ENCODE results near the gene COX20. TPM values are rescaled to one million over a fixed set of nuclear protein-coding genes. Genes with fewer than 3 reads are reported as not detected.
"Not testable (repeated sequence)": the region's sequence is repeated elsewhere in the genome, so short reads cannot be mapped to it uniquely, and the experiment has no call there.

The COX20 gene
- total and polyA plus RNA-seq, 5 donors, result 57.8 to 121 (median 67.0) TPM

DNA sequence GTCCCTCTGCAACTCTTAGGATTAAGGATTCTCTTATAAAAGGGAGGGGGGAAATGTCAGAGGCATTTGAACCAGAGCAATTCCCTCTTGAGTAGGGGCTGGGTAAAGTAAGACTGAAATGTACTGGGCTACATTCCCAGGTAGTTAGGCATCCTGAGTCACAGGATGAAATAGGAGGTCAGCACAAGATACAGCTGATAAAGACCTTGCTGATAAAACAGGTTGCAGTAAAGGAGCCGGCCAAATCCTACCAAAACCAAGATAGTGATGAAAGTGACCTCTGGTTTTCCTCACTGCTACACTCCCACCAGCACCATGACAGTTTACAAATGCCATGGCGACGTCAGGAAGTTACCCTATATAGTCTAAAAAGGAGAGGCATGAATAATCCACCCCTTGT lies 14.3 kb upstream of the COX20 start:
- intact Hi-C loops (cut with DNase I), result no loop called here
- no peaks in the 10 kb centered on the region for H3K9me3 ChIP-seq (ENCODE audit: control insufficient read depth, low read length)
- H3K27ac ChIP-seq (ENCODE audit: low read length), result no peak overlapping the region
- no peak overlapping the region for H3K4me3 ChIP-seq (ENCODE audit: low read length)
- H3K4me1 ChIP-seq (ENCODE audit: control insufficient read depth, insufficient read depth, low read length), result no peaks in the 10 kb centered on the region
- ATAC-seq (no peak), DNase-seq (no peak)
- WGBS, result 51% methylated on average over 3 of the region's 3 CpGs
- H3K27me3 ChIP-seq (ENCODE audit: control insufficient read depth, insufficient read depth), result no peaks in the 10 kb centered on the region

- 94% methylated on average over 11 of the region's 11 CpGs for WGBS
- no peaks in the 10 kb centered on the region for H3K4me1 ChIP-seq (ENCODE audit: control insufficient read depth, insufficient read depth, low read length)
- DNase-seq (no peak), ATAC-seq (no peak)
- H3K4me3 ChIP-seq (ENCODE audit: low read length), result no peak overlapping the region
- no peaks in the 10 kb centered on the region for H3K27me3 ChIP-seq (ENCODE audit: control insufficient read depth, insufficient read depth)
- no peaks in the 10 kb centered on the region for H3K9me3 ChIP-seq (ENCODE audit: control insufficient read depth, low read length)
- no peak overlapping the region for H3K27ac ChIP-seq (ENCODE audit: low read length)
- intact Hi-C loops (cut with DNase I), result no loop called here
These were observed 12.6 kb upstream of the COX20 start for GRCh38 chr1:244822878-244823277.

DNA sequence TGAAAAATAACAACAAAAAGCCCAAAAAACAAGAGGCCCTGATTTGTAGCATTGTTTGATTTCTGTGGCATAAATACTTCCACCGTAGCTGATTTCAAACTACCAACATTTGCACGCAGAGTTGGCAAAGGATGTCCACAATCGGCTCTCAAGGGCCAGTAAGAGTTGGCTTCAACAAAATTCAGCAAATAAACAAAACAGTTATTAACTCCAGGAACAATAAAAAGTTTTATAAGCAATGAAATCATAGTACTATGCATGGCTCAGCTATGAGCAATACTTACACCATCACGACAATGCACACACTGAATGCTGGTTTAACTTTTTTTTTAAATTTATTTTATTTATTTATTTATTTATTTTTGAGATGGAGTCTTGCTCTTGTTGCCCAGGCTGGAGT lies 8.7 kb upstream of the COX20 start:
- WGBS, result 93% methylated on average over 4 of the region's 4 CpGs
- Histone ChIP-seq H3K27me3 (ENCODE audit: control insufficient read depth, insufficient read depth) (no peaks in the 10 kb centered on the region), H3K9me3 (ENCODE audit: control insufficient read depth, low read length) (no peaks in the 10 kb centered on the region), H3K27ac (ENCODE audit: low read length) (no peak overlapping the region), H3K4me3 (ENCODE audit: low read length) (no peak overlapping the region), H3K4me1 (ENCODE audit: control insufficient read depth, insufficient read depth, low read length) (no peaks in the 10 kb centered on the region)
- ATAC-seq, result no peak
- intact Hi-C loops (cut with DNase I), result no loop called here
- no peak for DNase-seq

- intact Hi-C loops (cut with DNase I), result loop anchor here in 3 of 4 donors (10.0 kb wide), 2 partner anchors 144 to 214 kb away; no protein-coding TSS in a partner anchor
- H3K4me1 ChIP-seq (ENCODE audit: control insufficient read depth, insufficient read depth, low read length), result no peaks in the 10 kb centered on the region
- DNase-seq, result no peak
- no peak for ATAC-seq
- H3K9me3 ChIP-seq (ENCODE audit: control insufficient read depth, low read length), result no peaks in the 10 kb centered on the region
- no peaks in the 10 kb centered on the region for H3K27me3 ChIP-seq (ENCODE audit: control insufficient read depth, insufficient read depth)
- H3K27ac ChIP-seq (ENCODE audit: low read length), result no peak overlapping the region
- no peak overlapping the region for H3K4me3 ChIP-seq (ENCODE audit: low read length)
- 83% methylated on average over 3 of the region's 3 CpGs for WGBS
These were observed 4.8 kb upstream of the COX20 start for GRCh38 chr1:244830639-244831038.

- H3K27me3 ChIP-seq (ENCODE audit: control insufficient read depth, insufficient read depth); H3K9me3 ChIP-seq (ENCODE audit: control insufficient read depth, low read length); H3K27ac ChIP-seq (ENCODE audit: low read length); H3K4me1 ChIP-seq (ENCODE audit: control insufficient read depth, insufficient read depth, low read length); ATAC-seq: not testable (repeated sequence)
- peak in 1 of 3 donors; percentile 60 for DNase-seq
- peak overlapping the region; percentile 95 for H3K4me3 ChIP-seq (ENCODE audit: low read length)
- WGBS, result 44% methylated on average over 8 of the region's 8 CpGs
- intact Hi-C loops (cut with DNase I), result loop anchor here in 3 of 4 donors (10.0 kb wide), 2 partner anchors 142 to 212 kb away; no protein-coding TSS in a partner anchor
These were observed 2.2 kb upstream of the COX20 start for GRCh38 chr1:244833260-244833659.

DNA sequence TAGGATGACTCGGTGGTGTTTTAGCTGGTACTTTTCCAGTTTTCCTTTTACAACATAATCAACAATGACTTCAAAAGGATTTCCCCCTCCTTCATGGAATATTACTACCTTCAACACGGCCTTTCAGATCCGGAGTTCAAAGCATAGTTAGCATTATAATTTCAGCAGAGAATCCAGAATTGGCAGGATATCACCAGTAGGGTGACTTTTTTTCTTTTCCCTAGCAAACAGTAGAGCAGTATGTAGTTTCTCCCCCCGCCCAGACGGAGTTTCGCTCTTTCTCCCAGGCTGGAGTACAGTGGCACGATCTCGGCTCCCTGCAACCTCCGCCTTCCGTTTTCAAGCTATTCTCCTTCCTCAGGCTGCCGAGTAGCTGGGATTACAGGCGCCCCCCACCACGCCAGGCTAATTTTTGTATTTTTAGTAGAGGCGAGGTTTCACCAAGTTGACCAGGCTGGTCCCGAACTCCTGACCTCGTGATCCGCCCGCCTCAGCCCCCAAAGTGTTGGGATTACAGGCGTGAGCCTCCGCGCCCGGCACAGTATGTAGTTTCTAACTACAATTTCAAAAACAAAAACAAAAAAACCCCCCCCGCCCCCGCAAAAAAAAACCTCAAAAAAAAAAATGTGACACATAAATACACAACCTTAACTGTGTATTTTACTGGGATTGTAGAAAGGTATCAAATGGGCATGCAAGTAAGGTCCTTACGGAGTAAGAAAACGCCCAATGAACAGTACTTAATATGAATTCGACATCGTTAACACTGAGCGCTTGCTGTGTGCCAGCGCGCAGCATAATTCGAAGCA lies 1.5 kb upstream of the COX20 start:
- 2% methylated on average over 32 of the region's 32 CpGs for WGBS
- intact Hi-C loops (cut with DNase I), result loop anchor here in 3 of 4 donors (2.0 to 10.0 kb wide), 3 partner anchors 29 to 211 kb away; no protein-coding TSS in a partner anchor
- ATAC-seq, result peak; percentile 27 to 38
- no peaks in the 10 kb centered on the region for H3K27me3 ChIP-seq (ENCODE audit: control insufficient read depth, insufficient read depth)
- no peaks in the 10 kb centered on the region for H3K4me1 ChIP-seq (ENCODE audit: control insufficient read depth, insufficient read depth, low read length)
- DNase-seq, result peak; percentile 64 to 82 (median 79)
- no peaks in the 10 kb centered on the region for H3K9me3 ChIP-seq (ENCODE audit: control insufficient read depth, low read length)
- H3K27ac ChIP-seq (ENCODE audit: low read length), result peak overlapping the region; percentile 93
- peak overlapping the region; percentile 95 for H3K4me3 ChIP-seq (ENCODE audit: low read length)

DNA sequence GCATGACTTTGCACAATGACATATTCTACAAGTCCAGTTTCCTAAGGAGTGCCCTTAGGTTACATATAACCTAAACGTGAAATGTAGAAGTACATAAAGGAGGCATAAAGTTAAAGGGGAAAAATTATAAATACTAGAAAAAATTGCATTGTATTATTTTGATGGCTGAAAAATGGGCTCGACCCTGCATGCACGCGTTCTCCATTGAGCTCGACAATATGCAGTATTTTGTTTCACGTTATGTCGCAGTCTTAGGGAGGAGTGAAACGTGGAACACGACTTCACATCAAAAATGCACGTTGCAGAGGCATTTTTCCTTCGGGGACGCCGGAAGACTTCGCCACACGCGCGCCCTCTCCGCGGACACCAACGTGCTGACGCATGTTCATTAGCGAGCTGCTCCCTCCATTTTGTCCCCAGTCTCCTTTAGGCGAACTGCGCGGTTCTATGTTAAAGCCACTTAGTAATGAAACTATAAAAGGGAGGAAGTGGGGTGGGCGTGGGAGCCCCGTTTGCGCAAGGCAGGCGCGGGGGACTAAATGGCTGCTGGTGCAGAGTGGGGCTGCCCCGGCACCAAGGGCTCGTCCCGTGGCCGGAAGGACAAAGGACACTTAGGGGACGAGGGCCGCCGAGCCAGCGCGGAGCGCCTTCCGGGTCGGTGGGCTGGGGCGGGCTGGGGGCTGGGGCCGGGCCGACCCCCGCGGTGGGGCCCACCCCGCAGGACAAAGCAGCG lies 749 bp upstream of the COX20 start:
- Histone ChIP-seq H3K4me3 (ENCODE audit: low read length) (peak overlapping the region; percentile 95), H3K9me3 (ENCODE audit: control insufficient read depth, low read length) (no peaks in the 10 kb centered on the region), H3K4me1 (ENCODE audit: control insufficient read depth, insufficient read depth, low read length) (no peaks in the 10 kb centered on the region), H3K27ac (ENCODE audit: low read length) (peak overlapping the region; percentile 93), H3K27me3 (ENCODE audit: control insufficient read depth, insufficient read depth) (no peaks in the 10 kb centered on the region)
- intact Hi-C loops (cut with DNase I), result loop anchor here in 3 of 4 donors (2.0 to 10.0 kb wide), 3 partner anchors 28 to 210 kb away; no protein-coding TSS in a partner anchor
- ATAC-seq, result peak; percentile 78 to 84
- peak in 1 of 3 donors; percentile 90 for DNase-seq
- under 1% methylated on average over 49 of the region's 49 CpGs for WGBS

DNA sequence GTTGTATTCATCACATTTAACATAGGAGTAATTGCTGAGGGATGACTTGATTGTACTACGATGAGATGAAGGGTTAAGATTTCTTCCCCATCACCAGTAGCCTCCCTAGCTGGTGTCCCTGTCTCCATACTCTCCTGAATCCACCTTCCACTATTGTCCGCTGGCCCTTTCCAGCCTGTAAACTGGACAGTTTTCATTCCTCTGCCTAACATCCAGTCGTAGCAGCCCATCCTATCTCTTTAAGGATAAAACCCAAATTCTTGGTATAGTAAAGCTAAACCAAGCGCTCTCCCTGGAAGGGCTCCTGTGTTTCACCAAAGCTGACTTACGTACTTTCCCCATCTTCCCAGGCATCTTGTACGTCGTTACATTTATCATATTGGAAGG lies 670 bp downstream of the COX20 start:
- H3K4me1 ChIP-seq (ENCODE audit: control insufficient read depth, insufficient read depth, low read length), result peaks cover 4% of the 10 kb centered on the region
- WGBS, result 2% methylated on average over 7 of the region's 7 CpGs
- peak in 1 of 2 donors; percentile 4 for ATAC-seq

DNA sequence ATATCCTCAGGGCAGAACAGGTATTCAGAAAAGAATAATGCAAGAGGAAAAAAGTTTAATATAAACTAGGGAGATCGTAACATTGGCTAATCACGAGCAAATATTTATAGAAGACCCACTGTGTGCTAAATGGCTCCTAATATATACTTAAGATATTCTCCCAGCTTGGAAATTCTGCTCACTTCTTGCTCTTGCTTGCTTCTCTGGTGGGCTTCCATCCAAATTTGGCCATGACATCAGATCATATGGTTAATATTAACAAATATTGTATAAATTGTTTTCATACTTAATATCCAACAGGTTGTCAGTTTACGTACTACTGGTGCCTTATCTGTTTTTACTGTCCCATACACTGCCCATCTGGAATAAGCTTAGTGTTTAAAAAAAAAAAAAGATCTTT lies 1.1 kb downstream of the COX20 start:
- ATAC-seq, result no peak
- Histone ChIP-seq H3K27me3 (ENCODE audit: control insufficient read depth, insufficient read depth) (no peaks in the 10 kb centered on the region), H3K9me3 (ENCODE audit: control insufficient read depth, low read length) (no peaks in the 10 kb centered on the region), H3K4me3 (ENCODE audit: low read length) (peak overlapping the region; percentile 95), H3K4me1 (ENCODE audit: control insufficient read depth, insufficient read depth, low read length) (peaks cover 4% of the 10 kb centered on the region), H3K27ac (ENCODE audit: low read length) (no peak overlapping the region)
- intact Hi-C loops (cut with DNase I), result loop anchor here in 3 of 4 donors (10.0 kb wide), 2 partner anchors 138 to 208 kb away; no protein-coding TSS in a partner anchor
- WGBS, result 17% methylated on average over 3 of the region's 3 CpGs
- DNase-seq, result no peak

More for the DNA sequence above, 670 bp downstream of the COX20 start:
- peak overlapping the region; percentile 93 for H3K27ac ChIP-seq (ENCODE audit: low read length)
- peak overlapping the region; percentile 95 for H3K4me3 ChIP-seq (ENCODE audit: low read length)
- intact Hi-C loops (cut with DNase I), result loop anchor here in 3 of 4 donors (10.0 kb wide), 2 partner anchors 139 to 209 kb away; no protein-coding TSS in a partner anchor
- no peak for DNase-seq
- H3K27me3 ChIP-seq (ENCODE audit: control insufficient read depth, insufficient read depth), result no peaks in the 10 kb centered on the region
- no peaks in the 10 kb centered on the region for H3K9me3 ChIP-seq (ENCODE audit: control insufficient read depth, low read length)

GRCh38 chr1:244837597-244838258 lies 2.3 kb downstream of the COX20 start:
- ATAC-seq, result no peak
- no peak for DNase-seq
- H3K27ac ChIP-seq (ENCODE audit: low read length), result no peak overlapping the region
- no peak overlapping the region for H3K4me3 ChIP-seq (ENCODE audit: low read length)
- intact Hi-C loops (cut with DNase I), result loop anchor here in 3 of 4 donors (2.0 to 10.0 kb wide), 3 partner anchors 23 to 207 kb away; no protein-coding TSS in a partner anchor
- no peaks in the 10 kb centered on the region for H3K9me3 ChIP-seq (ENCODE audit: control insufficient read depth, low read length)
- 77% methylated on average over 5 of the region's 5 CpGs for WGBS
- H3K4me1 ChIP-seq (ENCODE audit: control insufficient read depth, insufficient read depth, low read length), result peaks cover 4% of the 10 kb centered on the region
- H3K27me3 ChIP-seq (ENCODE audit: control insufficient read depth, insufficient read depth), result no peaks in the 10 kb centered on the region
